KOPT-K1 (cell line): Measurements from ENCODE around the gene SFTPB.

ENCODE experiments used
- H3K27ac ChIP-seq: fragments of 200-600 bp; sonication (generic); 2 replicates; pipeline ENCODE4 v1.5.1; 2016; ENCODE audit warnings: antibody characterized with exemption, mild to moderate bottlenecking, low read depth, low read length; ENCODE audit not compliant: poor library complexity, severe bottlenecking
- H3K36me3 ChIP-seq: fragments of 200-600 bp; sonication (generic); 2 replicates; pipeline ENCODE4 v1.5.1; 2017; ENCODE audit warnings: antibody characterized with exemption, mild to moderate bottlenecking, low read length, moderate library complexity; ENCODE audit not compliant: insufficient read depth
- H3K9me3 ChIP-seq: fragments of 200-600 bp; sonication (generic); 2 replicates; pipeline ENCODE4 v1.5.1; 2017; ENCODE audit warnings: antibody characterized with exemption, low read length, mild to moderate bottlenecking; ENCODE audit not compliant: insufficient read depth, poor library complexity, severe bottlenecking

The SFTPB gene

GRCh38 chr2:85706599-85707296, 38.7 kb upstream of the SFTPB start:
- H3K9me3 ChIP-seq: no peaks in the 10 kb centered on the region
- H3K36me3 ChIP-seq: no peaks in the 10 kb centered on the region
- H3K27ac ChIP-seq: peak overlapping the region; percentile 16

GRCh38 chr2:85706063-85706462, 38.1 kb upstream of the SFTPB start:
- Histone ChIP-seq H3K9me3 (no peaks in the 10 kb centered on the region), H3K27ac (peak overlapping the region; percentile 44), H3K36me3 (no peaks in the 10 kb centered on the region)

GRCh38 chr2:85705680-85706039, 37.7 kb upstream of the SFTPB start:
- no peaks in the 10 kb centered on the region for H3K36me3 ChIP-seq
- no peaks in the 10 kb centered on the region for H3K9me3 ChIP-seq
- peak overlapping the region; percentile 44 for H3K27ac ChIP-seq

GRCh38 chr2:85704800-85705679, 37.0 kb upstream of the SFTPB start:
- Histone ChIP-seq H3K9me3 (no peaks in the 10 kb centered on the region), H3K36me3 (no peaks in the 10 kb centered on the region), H3K27ac (peak overlapping the region; percentile 44)

GRCh38 chr2:85704038-85704437, 36.0 kb upstream of the SFTPB start:
- Histone ChIP-seq H3K36me3 (no peaks in the 10 kb centered on the region), H3K9me3 (no peaks in the 10 kb centered on the region), H3K27ac (no peak overlapping the region)

GRCh38 chr2:85703329-85703728, 35.3 kb upstream of the SFTPB start:
- H3K9me3 ChIP-seq: no peaks in the 10 kb centered on the region
- H3K36me3 ChIP-seq: no peaks in the 10 kb centered on the region
- H3K27ac ChIP-seq: no peak overlapping the region

GRCh38 chr2:85702800-85703199, 34.8 kb upstream of the SFTPB start:
- H3K27ac ChIP-seq: no peak overlapping the region
- H3K9me3 ChIP-seq: no peaks in the 10 kb centered on the region
- H3K36me3 ChIP-seq: no peaks in the 10 kb centered on the region

GRCh38 chr2:85702172-85702571, 34.2 kb upstream of the SFTPB start:
- Histone ChIP-seq H3K36me3 (no peaks in the 10 kb centered on the region), H3K27ac (no peak overlapping the region), H3K9me3 (no peaks in the 10 kb centered on the region)

- H3K27ac ChIP-seq: no peak overlapping the region
Observed at GRCh38 chr2:85699325-85699724, 31.3 kb upstream of the SFTPB start.

GRCh38 chr2:85698880-85699254, 30.9 kb upstream of the SFTPB start:
- H3K36me3 ChIP-seq: no peaks in the 10 kb centered on the region
- peak overlapping the region; percentile 68 for H3K27ac ChIP-seq
- H3K9me3 ChIP-seq: no peaks in the 10 kb centered on the region

More at GRCh38 chr2:85699325-85699724, 31.3 kb upstream of the SFTPB start:
- no peaks in the 10 kb centered on the region for H3K36me3 ChIP-seq
- H3K9me3 ChIP-seq: no peaks in the 10 kb centered on the region

GRCh38 chr2:85698184-85698879, 30.3 kb upstream of the SFTPB start:
- H3K9me3 ChIP-seq: no peaks in the 10 kb centered on the region
- no peaks in the 10 kb centered on the region for H3K36me3 ChIP-seq
- H3K27ac ChIP-seq: peak overlapping the region; percentile 68

GRCh38 chr2:85697716-85698115, 29.7 kb upstream of the SFTPB start:
- no peaks in the 10 kb centered on the region for H3K36me3 ChIP-seq
- H3K27ac ChIP-seq: peak overlapping the region; percentile 68

GRCh38 chr2:85697096-85697495, 29.1 kb upstream of the SFTPB start:
- Histone ChIP-seq H3K36me3 (no peaks in the 10 kb centered on the region), H3K9me3 (no peaks in the 10 kb centered on the region), H3K27ac (peak overlapping the region; percentile 68)

More at GRCh38 chr2:85697716-85698115, 29.7 kb upstream of the SFTPB start:
- H3K9me3 ChIP-seq: no peaks in the 10 kb centered on the region

GRCh38 chr2:85695691-85696668, 28.0 kb upstream of the SFTPB start:
- Histone ChIP-seq H3K27ac (no peak overlapping the region), H3K9me3 (no peaks in the 10 kb centered on the region), H3K36me3 (no peaks in the 10 kb centered on the region)
